Hepatocyte (in vitro differentiated cells): ENCODE measurements around the gene FCHO2. TPM values are rescaled to one million over a fixed set of nuclear protein-coding genes. Genes with fewer than 3 reads are reported as not detected.

Experiments
- DNase-seq: peaks from one replicate; pipeline ENCODE4 v3.0.0-alpha.2; 2016; ENCODE audit warnings: low spot score
- H2AFZ ChIP-seq: fragments of 200-600 bp; sonication (generic); 2 replicates; pipeline ENCODE4 v1.6.0; 2016; ENCODE audit warnings: antibody characterized with exemption, mild to moderate bottlenecking
- H3K27ac ChIP-seq: fragments of 200-600 bp; sonication (generic); 2 replicates; pipeline ENCODE4 v1.5.1; 2016; ENCODE audit warnings: mild to moderate bottlenecking
- H3K27me3 ChIP-seq: fragments of 200-600 bp; sonication (generic); 2 replicates; pipeline ENCODE4 v1.6.1; 2016
- H3K36me3 ChIP-seq: fragments of 200-600 bp; sonication (generic); replicated peaks from 2 replicates; pipeline ENCODE4 v1.5.1; 2016; ENCODE audit warnings: low read depth; ENCODE audit not compliant: insufficient read depth
- H3K4me1 ChIP-seq: fragments of 200-600 bp; sonication (generic); 2 replicates; pipeline ENCODE4 v1.5.1; 2016; ENCODE audit warnings: mild to moderate bottlenecking, moderate library complexity; ENCODE audit not compliant: insufficient read depth
- H3K4me2 ChIP-seq: fragments of 200-600 bp; sonication (generic); 2 replicates; pipeline ENCODE4 v1.6.0; 2016
- H3K4me3 ChIP-seq: fragments of 200-600 bp; sonication (generic); 2 replicates; pipeline ENCODE4 v1.5.1; 2016; ENCODE audit warnings: mild to moderate bottlenecking
- H3K79me2 ChIP-seq: fragments of 200-600 bp; sonication (generic); 2 replicates; pipeline ENCODE4 v1.6.0; 2017; ENCODE audit warnings: mild to moderate bottlenecking
- H3K9me2 ChIP-seq: fragments of 200-600 bp; sonication (generic); replicated peaks from 2 replicates; pipeline ENCODE4 v1.6.0; 2017; ENCODE audit warnings: mild to moderate bottlenecking; ENCODE audit not compliant: insufficient read depth
- H3K9me3 ChIP-seq: fragments of 200-600 bp; sonication (generic); 2 replicates; pipeline ENCODE4 v1.5.1; 2016; ENCODE audit warnings: low read depth, mild to moderate bottlenecking
- H4K20me1 ChIP-seq: fragments of 200-600 bp; sonication (generic); 2 replicates; pipeline ENCODE4 v1.6.0; 2016; ENCODE audit warnings: mild to moderate bottlenecking; ENCODE audit not compliant: insufficient read depth, poor library complexity, severe bottlenecking
- EZH2 ChIP-seq: fragments of 200-600 bp; sonication (generic); IDR thresholded peaks from 2 replicates; pipeline ENCODE4 v1.6.1; 2016; ENCODE audit warnings: antibody characterized with exemption, mild to moderate bottlenecking, borderline replicate concordance
- EZH2phosphoT487 ChIP-seq: fragments of 200-600 bp; sonication (generic); IDR thresholded peaks from one replicate; pipeline ENCODE4 v1.6.1; 2018; ENCODE audit warnings: antibody characterized with exemption, mild to moderate bottlenecking, low read depth, moderate library complexity; ENCODE audit not compliant: unreplicated experiment, severe bottlenecking
- WGBS: methylation state at CpG from one replicate; pipeline ENCODE4 v1.1.6; 2016; ENCODE audit warnings: low lambda C conversion rate; ENCODE audit errors: missing lambda C conversion rate; 5-methylcytosine and 5-hydroxymethylcytosine counted together
- polyA plus RNA-seq: library from polyadenylated mRNA; unstranded; fragments of >200 nt; fragmentation: Nextera tagmentation; extraction: Ambion mirVana; gene quantifications from 2 replicates; pipeline ENCODE4 v1.2.1, GENCODE V29; 2016
- total RNA-seq: library from RNA; depleted of rRNA; stranded (reverse); fragments of >200 nt; gene quantifications from 2 replicates; pipeline ENCODE4 v1.2.3, GENCODE V29; 2014
- TF ChIP-seq, protein P1 (sequence below): fragments of 200-600 bp; sonication (generic); IDR thresholded peaks from 2 replicates; pipeline ENCODE4 v1.5.1; 2016; ENCODE audit warnings: antibody characterized with exemption, mild to moderate bottlenecking; ENCODE audit not compliant: poor library complexity

FCHO2 gene
- total and polyA plus RNA-seq, 2 experiments from 2014 or later = 6.3 to 17.1 TPM

DNA sequence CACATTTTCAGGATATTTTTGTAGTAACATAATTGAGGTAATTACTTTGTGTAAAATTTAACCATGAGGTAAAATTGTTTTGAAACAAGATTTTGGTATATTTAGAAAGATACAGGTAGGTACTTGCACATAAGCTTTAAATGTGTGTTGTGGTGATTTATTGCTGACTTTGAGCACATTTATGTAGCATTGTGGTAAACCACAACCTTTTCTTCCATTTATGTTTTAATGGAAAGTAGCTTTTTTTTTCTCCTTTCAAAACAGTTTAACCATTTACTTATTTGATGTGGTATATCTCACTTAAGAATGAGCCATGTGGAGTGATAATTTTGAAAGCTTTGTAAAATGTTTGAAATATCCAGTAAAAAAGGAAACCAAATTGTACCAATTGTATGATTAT is 35.6 kb downstream of the FCHO2 start:
- TF ChIP-seq EZH2 (no peak), EZH2phosphoT487 (no peak)
- TF ChIP-seq, protein P1, sequence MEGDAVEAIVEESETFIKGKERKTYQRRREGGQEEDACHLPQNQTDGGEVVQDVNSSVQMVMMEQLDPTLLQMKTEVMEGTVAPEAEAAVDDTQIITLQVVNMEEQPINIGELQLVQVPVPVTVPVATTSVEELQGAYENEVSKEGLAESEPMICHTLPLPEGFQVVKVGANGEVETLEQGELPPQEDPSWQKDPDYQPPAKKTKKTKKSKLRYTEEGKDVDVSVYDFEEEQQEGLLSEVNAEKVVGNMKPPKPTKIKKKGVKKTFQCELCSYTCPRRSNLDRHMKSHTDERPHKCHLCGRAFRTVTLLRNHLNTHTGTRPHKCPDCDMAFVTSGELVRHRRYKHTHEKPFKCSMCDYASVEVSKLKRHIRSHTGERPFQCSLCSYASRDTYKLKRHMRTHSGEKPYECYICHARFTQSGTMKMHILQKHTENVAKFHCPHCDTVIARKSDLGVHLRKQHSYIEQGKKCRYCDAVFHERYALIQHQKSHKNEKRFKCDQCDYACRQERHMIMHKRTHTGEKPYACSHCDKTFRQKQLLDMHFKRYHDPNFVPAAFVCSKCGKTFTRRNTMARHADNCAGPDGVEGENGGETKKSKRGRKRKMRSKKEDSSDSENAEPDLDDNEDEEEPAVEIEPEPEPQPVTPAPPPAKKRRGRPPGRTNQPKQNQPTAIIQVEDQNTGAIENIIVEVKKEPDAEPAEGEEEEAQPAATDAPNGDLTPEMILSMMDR = no peak
- Histone ChIP-seq H4K20me1 (no peaks in the 10 kb centered on the region), H3K27ac (no peak overlapping the region), H3K9me2 (no peaks in the 10 kb centered on the region), H3K27me3 (no peaks in the 10 kb centered on the region), H3K9me3 (no peaks in the 10 kb centered on the region), H3K4me3 (no peak overlapping the region), H2AFZ (no peak overlapping the region), H3K36me3 (peaks cover 4% of the 10 kb centered on the region), H3K79me2 (peaks cover 6% of the 10 kb centered on the region), H3K4me1 (no peaks in the 10 kb centered on the region), H3K4me2 (no peak overlapping the region)
- no peak for DNase-seq

DNA sequence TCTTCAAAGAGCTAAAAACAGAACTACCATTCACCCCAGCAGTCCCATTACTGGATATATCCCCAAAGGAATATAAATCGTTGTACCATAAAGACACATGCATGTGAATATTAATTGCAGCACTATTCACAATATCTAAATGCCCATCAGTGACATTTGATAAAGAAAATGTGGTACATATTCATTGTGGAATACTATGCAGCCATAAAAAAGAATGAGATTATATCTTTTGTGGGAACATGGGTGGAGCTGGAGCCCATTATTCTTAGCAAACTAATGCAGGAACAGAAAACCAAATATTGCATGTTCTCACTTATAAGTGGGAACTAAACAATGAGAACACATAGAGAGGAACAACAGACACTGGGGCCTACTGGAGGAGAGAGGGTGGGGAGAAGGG is 38.7 kb downstream of the FCHO2 start:
- Histone ChIP-seq H3K4me1 (no peaks in the 10 kb centered on the region), H4K20me1 (no peaks in the 10 kb centered on the region), H3K79me2 (no peaks in the 10 kb centered on the region), H3K9me3 (no peaks in the 10 kb centered on the region), H3K27ac (no peak overlapping the region), H3K27me3 (no peaks in the 10 kb centered on the region), H2AFZ (no peak overlapping the region), H3K4me3 (no peak overlapping the region), H3K4me2 (no peak overlapping the region), H3K36me3 (peaks cover 4% of the 10 kb centered on the region), H3K9me2 (no peaks in the 10 kb centered on the region)
- 100% methylated on average over 1 of the region's 1 CpG for WGBS
- DNase-seq = no peak
- TF ChIP-seq, protein P1 = no peak
- TF ChIP-seq EZH2 (no peak), EZH2phosphoT487 (no peak)

DNA sequence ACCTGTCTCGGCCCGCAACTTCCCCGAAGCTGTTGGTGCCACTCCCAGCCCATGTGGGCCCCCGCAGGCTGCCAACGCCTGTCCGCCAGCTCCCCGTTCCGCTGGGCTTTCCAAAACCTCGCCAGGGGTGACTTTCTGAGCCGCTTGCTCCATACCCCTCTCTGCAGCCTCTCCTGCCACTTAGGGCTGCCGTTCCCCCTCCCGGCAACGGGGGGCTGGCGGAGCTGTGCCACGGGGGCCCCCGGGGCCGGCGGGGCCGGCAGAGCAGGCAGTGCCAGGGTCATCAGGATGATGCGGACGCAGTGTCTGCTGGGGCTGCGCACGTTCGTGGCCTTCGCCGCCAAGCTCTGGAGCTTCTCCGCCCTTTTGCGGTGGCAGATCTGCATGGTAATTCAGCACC is 40.8 kb downstream of the FCHO2 start:
- H2AFZ ChIP-seq = no peak overlapping the region
- no peaks in the 10 kb centered on the region for H3K4me1 ChIP-seq
- H3K4me3 ChIP-seq = no peak overlapping the region
- no peak for DNase-seq
- TF ChIP-seq, protein P1 = no peak
- TF ChIP-seq EZH2 = no peak
- no peak for TF ChIP-seq EZH2phosphoT487
- H3K9me3 ChIP-seq = no peaks in the 10 kb centered on the region
- H3K27me3 ChIP-seq = no peaks in the 10 kb centered on the region
- no peak overlapping the region for H3K4me2 ChIP-seq
- no peaks in the 10 kb centered on the region for H4K20me1 ChIP-seq
- no peak overlapping the region for H3K27ac ChIP-seq
- peaks cover 4% of the 10 kb centered on the region for H3K36me3 ChIP-seq
- no peaks in the 10 kb centered on the region for H3K79me2 ChIP-seq
- no peaks in the 10 kb centered on the region for H3K9me2 ChIP-seq
- 98% methylated on average over 16 of the region's 28 CpGs for WGBS

DNA sequence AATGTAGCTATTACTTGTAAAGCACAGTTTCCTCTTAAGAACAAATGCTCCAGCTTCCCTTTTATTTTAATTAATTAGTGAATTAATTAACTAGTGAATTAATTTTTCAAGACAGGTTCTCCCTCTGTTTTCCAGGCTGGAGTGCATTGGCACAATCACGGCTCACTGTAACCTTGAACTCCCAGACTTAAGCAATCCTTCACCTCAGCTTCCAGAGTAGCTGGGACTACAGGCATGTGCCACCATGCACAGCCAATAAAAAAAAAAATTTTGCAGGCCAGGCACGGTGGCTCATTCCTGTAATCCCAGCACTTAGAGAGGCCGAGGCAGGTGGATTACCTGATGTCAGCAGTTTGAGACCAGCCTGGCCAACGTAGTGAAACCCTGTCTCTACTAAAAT is 44.1 kb downstream of the FCHO2 start:
- Histone ChIP-seq H4K20me1 (no peaks in the 10 kb centered on the region), H3K4me1 (no peaks in the 10 kb centered on the region), H3K27me3 (no peaks in the 10 kb centered on the region), H3K9me3 (no peaks in the 10 kb centered on the region), H3K27ac (no peak overlapping the region), H2AFZ (no peak overlapping the region), H3K36me3 (no peaks in the 10 kb centered on the region), H3K4me3 (no peak overlapping the region), H3K9me2 (no peaks in the 10 kb centered on the region), H3K4me2 (no peak overlapping the region), H3K79me2 (no peaks in the 10 kb centered on the region)
- TF ChIP-seq EZH2phosphoT487 (no peak), EZH2 (no peak)
- TF ChIP-seq, protein P1 = no peak
- DNase-seq = no peak
- WGBS = 87% methylated on average over 4 of the region's 4 CpGs
